Measurements from ENCODE around the gene FXYD4.

The FXYD4 gene

DNA sequence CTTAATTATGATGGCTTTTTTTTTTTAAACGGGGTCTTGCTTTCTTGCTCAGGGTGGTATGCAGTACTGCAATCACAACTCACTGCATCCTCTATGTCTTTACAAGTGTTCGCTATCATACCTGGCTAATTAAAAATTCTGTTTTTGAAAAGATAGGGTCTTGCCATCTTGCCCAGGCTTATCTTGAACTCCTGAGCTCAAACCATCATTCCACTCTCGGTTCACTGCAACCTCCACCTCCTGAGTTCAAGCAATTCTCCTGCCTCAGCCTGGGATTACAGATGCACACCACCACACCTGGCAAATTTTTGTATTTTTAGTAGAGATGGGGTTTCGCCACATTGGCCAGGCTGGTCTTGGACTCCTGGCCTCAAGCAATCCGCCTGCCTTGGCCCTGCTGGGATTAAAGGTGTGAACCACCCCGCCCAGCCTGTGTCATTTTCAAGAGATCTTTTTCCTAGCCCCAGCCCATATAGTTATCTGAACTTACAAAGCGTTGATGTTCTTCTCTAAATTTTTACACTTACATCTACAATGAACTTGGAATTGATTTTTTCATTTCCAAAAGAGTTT lies 31.5 kb downstream of the FXYD4 start:
- DNase-seq (ENCODE audit: low spot score) = no peak
- in situ Hi-C loops (cut with MboI; ENCODE audit: low sequenced_read_pairs, unreplicated experiment) = loop anchor here (5.0 kb wide), 1 partner anchor 49 kb away; no protein-coding TSS in a partner anchor
- TF ChIP-seq, protein P1, sequence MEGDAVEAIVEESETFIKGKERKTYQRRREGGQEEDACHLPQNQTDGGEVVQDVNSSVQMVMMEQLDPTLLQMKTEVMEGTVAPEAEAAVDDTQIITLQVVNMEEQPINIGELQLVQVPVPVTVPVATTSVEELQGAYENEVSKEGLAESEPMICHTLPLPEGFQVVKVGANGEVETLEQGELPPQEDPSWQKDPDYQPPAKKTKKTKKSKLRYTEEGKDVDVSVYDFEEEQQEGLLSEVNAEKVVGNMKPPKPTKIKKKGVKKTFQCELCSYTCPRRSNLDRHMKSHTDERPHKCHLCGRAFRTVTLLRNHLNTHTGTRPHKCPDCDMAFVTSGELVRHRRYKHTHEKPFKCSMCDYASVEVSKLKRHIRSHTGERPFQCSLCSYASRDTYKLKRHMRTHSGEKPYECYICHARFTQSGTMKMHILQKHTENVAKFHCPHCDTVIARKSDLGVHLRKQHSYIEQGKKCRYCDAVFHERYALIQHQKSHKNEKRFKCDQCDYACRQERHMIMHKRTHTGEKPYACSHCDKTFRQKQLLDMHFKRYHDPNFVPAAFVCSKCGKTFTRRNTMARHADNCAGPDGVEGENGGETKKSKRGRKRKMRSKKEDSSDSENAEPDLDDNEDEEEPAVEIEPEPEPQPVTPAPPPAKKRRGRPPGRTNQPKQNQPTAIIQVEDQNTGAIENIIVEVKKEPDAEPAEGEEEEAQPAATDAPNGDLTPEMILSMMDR (IDR thresholded peaks at IDR 0.05; ENCODE audit: borderline replicate concordance, control extremely low read depth, extremely low read depth, insufficient read depth, missing control alignments) = no peak

DNA sequence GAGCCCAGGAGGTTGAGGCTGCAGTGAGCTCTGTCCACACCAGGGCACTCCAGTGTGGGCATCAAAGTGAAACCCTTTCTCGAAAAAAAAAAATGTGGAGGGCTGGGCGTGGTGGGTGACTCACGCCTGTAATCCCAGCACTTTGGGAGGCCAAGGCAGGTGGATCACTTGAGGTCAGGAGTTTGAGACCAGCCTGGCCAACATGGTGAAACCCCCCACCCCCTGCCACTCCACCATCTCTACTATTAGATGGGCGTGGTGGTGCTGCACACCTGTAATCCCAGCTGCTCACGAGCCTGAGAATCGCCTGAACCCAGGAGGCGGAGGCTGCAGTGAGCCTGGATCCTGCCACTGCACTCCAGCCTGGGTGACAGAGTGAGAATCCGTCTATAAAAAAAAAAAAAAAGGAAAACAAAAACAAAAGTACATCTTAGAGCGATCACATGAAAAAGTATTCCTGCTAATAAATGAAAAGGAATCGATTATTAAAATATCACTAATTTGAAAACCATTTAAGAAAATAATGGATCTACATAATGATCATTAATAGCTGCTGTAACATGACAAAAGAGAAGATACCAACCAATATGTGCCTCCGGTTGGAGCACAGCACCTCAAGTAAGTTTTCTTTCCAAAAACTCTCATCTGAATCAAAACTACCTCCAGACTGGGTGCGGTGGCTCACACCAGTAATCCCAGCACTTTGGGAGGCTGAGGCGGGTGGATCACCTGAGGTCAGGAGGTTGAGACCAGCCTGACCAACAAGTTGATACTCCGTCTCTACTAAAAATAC lies 32.7 kb downstream of the FXYD4 start:
- in situ Hi-C loops (cut with MboI; ENCODE audit: low sequenced_read_pairs, unreplicated experiment) = loop anchor here (5.0 kb wide), 1 partner anchor 48 kb away; no protein-coding TSS in a partner anchor
- DNase-seq (ENCODE audit: low spot score) = no peak
- TF ChIP-seq, protein P1 (IDR thresholded peaks at IDR 0.05; ENCODE audit: borderline replicate concordance, control extremely low read depth, extremely low read depth, insufficient read depth, missing control alignments) = no peak

DNA sequence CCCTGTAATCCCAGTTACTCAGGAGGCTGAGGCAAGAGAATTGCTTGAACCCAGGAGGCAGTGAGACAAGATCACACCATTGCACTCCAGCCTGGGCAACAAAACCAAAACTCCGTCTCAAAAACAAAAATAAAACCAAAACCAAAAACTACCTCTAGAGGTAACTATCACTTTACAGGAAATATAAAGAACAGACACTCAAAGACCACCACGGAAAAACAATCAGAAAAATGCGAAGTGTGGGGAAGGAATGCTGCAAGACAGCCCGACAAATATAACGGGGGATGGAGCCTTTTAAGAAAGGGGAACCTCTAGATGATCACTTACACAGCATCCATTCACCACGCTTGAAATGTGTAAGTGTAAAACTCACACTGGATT lies 33.3 kb downstream of the FXYD4 start:
- in situ Hi-C loops (cut with MboI; ENCODE audit: low sequenced_read_pairs, unreplicated experiment) = loop anchor here (5.0 kb wide), 1 partner anchor 48 kb away; no protein-coding TSS in a partner anchor
- TF ChIP-seq, protein P1 (IDR thresholded peaks at IDR 0.05; ENCODE audit: borderline replicate concordance, control extremely low read depth, extremely low read depth, insufficient read depth, missing control alignments) = no peak
- no peak for DNase-seq (ENCODE audit: low spot score)

DNA sequence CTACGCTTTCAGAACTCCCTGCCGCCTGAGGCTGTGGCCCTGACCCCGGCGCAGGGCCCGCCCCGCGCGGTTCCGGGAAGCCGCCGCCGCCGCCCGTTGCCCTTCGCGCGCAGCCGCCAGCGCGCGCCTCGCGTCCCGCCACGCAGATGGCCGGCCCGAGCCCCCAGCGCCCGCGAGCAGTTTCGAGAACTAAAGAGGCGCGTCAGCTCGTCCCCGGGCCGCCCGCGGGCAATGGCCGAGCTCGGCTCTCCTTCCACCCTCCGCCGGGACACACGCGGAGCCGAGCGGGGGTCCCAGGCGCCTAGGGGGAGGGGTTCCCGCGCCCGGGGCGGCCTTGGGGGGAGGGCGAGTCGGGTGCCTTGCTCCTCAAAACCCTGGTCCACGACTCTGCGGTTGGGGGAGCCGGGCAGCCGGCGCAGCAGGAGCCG lies 35.7 kb downstream of the FXYD4 start:
- in situ Hi-C loops (cut with MboI; ENCODE audit: low sequenced_read_pairs, unreplicated experiment) = no loop called here
- peak; percentile 64 for DNase-seq (ENCODE audit: low spot score)

DNA sequence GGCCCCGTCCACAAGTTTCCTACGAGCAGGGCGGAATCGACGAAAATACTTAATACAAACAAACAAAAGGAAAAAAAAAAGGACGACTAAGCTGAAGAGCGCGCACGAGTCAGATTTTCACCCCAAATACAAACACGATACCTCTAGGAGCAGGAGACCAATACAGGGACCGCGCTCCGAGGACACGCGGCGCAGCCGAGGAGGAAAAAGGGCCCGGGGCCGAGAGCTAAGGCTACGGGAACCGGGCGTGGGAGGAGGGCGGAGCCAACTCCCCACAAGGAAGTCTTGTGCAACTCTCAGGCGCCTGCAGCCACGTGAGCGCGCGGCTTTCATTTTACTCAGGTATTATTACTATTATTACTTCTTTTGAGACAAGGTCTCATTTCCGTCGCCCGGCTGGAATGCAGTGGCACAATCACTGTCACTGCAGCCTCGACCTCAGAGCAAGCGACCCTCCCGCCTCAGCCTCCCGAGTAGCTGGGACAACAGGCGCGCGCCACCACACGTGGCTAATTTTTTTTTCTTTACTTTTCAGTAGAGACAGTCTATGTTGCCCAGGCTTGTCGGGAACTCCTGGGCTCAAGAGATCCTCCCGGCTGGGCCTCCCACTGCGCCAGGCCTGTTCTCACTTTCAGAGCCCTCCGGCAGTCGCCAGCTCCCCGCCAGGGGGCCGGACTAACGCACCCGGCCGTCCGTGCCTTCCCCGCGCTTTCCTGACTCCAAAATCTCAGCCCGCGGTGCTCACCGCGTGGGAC lies 36.3 kb downstream of the FXYD4 start:
- in situ Hi-C loops (cut with MboI; ENCODE audit: low sequenced_read_pairs, unreplicated experiment) = no loop called here
- TF ChIP-seq, protein P1 (IDR thresholded peaks at IDR 0.05; ENCODE audit: borderline replicate concordance, control extremely low read depth, extremely low read depth, insufficient read depth, missing control alignments) = no peak
- DNase-seq (ENCODE audit: low spot score) = peak; percentile 90

More for the DNA sequence above, 35.7 kb downstream of the FXYD4 start:
- TF ChIP-seq, protein P1 (IDR thresholded peaks at IDR 0.05; ENCODE audit: borderline replicate concordance, control extremely low read depth, extremely low read depth, insufficient read depth, missing control alignments) = no peak

DNA sequence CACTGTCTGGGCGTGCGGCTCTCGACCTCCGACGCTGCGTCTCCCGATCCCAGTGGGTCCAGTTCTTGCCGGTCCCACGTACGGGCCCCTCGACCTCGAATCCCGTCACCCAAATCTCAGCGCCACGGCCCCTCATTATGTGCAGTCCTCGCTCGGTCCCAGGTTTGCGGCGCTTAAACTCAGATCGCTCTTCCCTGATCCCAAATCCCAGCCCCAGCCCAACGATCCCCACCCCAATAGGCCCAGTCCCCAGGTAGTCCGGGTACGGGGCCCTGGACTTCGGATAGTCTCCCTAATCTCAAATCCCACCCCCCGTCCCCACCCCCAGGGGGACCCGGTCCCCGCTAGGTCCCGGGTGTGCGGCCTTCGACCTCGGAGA lies 36.9 kb downstream of the FXYD4 start:
- TF ChIP-seq, protein P1 (IDR thresholded peaks at IDR 0.05; ENCODE audit: borderline replicate concordance, control extremely low read depth, extremely low read depth, insufficient read depth, missing control alignments) = no peak
- in situ Hi-C loops (cut with MboI; ENCODE audit: low sequenced_read_pairs, unreplicated experiment) = no loop called here
- no peak for DNase-seq (ENCODE audit: low spot score)
